Measurements from ENCODE around the gene HNRNPH3. TPM values are rescaled to one million over a fixed set of nuclear protein-coding genes. Genes with fewer than 3 reads are reported as not detected.
A peak's percentile ranks its signal among the peaks of the same experiment; 100 is the strongest.

Gene HNRNPH3
- total RNA-seq, 1 donor from 2014 or later, result 63.4 TPM

- peak; percentile 21 for DNase-seq (ENCODE audit: low read depth)
Observed at GRCh38 chr10:68330852-68331454, 911 bp upstream of the HNRNPH3 start.

- DNase-seq (ENCODE audit: low read depth), result peak; percentile 65
Observed at GRCh38 chr10:68332259-68333057, 594 bp downstream of the HNRNPH3 start, which contains the start of gene PBLD. PBLD (minus strand) TSS chr10:68332928; CDS start chr10:68306844, 26,084 bp downstream.

- DNase-seq (ENCODE audit: low read depth), result peak; percentile 84
Observed at GRCh38 chr10:68333058-68333395, 1.2 kb downstream of the HNRNPH3 start.

- DNase-seq (ENCODE audit: low read depth), result no peak
Observed at GRCh38 chr10:68333440-68334431, 1.9 kb downstream of the HNRNPH3 start.

GRCh38 chr10:68334672-68335467 is 3.0 kb downstream of the HNRNPH3 start:
- no peak for DNase-seq (ENCODE audit: low read depth)

- DNase-seq (ENCODE audit: low read depth), result no peak
Observed at GRCh38 chr10:68336754-68337351, 5.0 kb downstream of the HNRNPH3 start.

GRCh38 chr10:68340358-68341080 is 8.7 kb downstream of the HNRNPH3 start:
- DNase-seq (ENCODE audit: low read depth), result no peak

GRCh38 chr10:68342909-68343516 is 11.1 kb downstream of the HNRNPH3 start:
- DNase-seq (ENCODE audit: low read depth), result no peak

GRCh38 chr10:68345621-68346020 is 13.8 kb downstream of the HNRNPH3 start:
- DNase-seq (ENCODE audit: low read depth), result no peak

- no peak for DNase-seq (ENCODE audit: low read depth)
Observed at GRCh38 chr10:68346774-68347173, 14.9 kb downstream of the HNRNPH3 start.

GRCh38 chr10:68348265-68348741 is 16.4 kb downstream of the HNRNPH3 start:
- DNase-seq (ENCODE audit: low read depth), result peak; percentile 59

GRCh38 chr10:68353537-68353936 is 21.7 kb downstream of the HNRNPH3 start:
- no peak for DNase-seq (ENCODE audit: low read depth)

- no peak for DNase-seq (ENCODE audit: low read depth)
Observed at GRCh38 chr10:68359189-68359588, 27.3 kb downstream of the HNRNPH3 start.

- DNase-seq (ENCODE audit: low read depth), result no peak
Observed at GRCh38 chr10:68362590-68362989, 30.7 kb downstream of the HNRNPH3 start.

GRCh38 chr10:68364101-68364886 is 32.4 kb downstream of the HNRNPH3 start:
- DNase-seq (ENCODE audit: low read depth), result no peak

GRCh38 chr10:68365611-68366010 is 33.7 kb downstream of the HNRNPH3 start:
- DNase-seq (ENCODE audit: low read depth), result no peak

- no peak for DNase-seq (ENCODE audit: low read depth)
Observed at GRCh38 chr10:68366600-68366999, 34.7 kb downstream of the HNRNPH3 start.

GRCh38 chr10:68367121-68367520 is 35.3 kb downstream of the HNRNPH3 start:
- no peak for DNase-seq (ENCODE audit: low read depth)

GRCh38 chr10:68371604-68372003 is 39.7 kb downstream of the HNRNPH3 start:
- no peak for DNase-seq (ENCODE audit: low read depth)

All from renal cortical epithelial cell (primary cell).